Activated B cell treated with CpG ODN at 0.5 μM for 24 hours (primary cell): Measurements from ENCODE around the gene RIOK2. TPM values are rescaled to one million over a fixed set of nuclear protein-coding genes. Genes with fewer than 3 reads are reported as not detected.
A peak's percentile ranks its signal among the peaks of the same experiment; 100 is the strongest.
"Not testable (repeated sequence)": the region's sequence is repeated elsewhere in the genome, so short reads cannot be mapped to it uniquely, and the experiment has no call there.

Source experiments
- ATAC-seq: fragments of 200-7000 bp; cut with Tn5 transposase; one replicate; pipeline ENCODE4 v1.10.0; 2021; ENCODE audit warnings: low read depth, mild to moderate bottlenecking, moderate library complexity
- CTCF ChIA-PET: fragments of 350-600 bp; sonication (Branson Sonifier 250); formaldehyde crosslinking; loops from one replicate; lab custom pipeline; 2021; ENCODE audit warnings: antibody characterized with exemption; lab: Charles Lee
- POLR2A ChIA-PET: fragments of 350-600 bp; sonication (Branson Sonifier 250); formaldehyde crosslinking; loops from one replicate; lab custom pipeline; 2021; ENCODE audit warnings: antibody characterized with exemption; lab: Charles Lee
- DNase-seq: peaks from one replicate; pipeline ENCODE4 v3.0.0; 2022
- H3K27ac Mint-ChIP-seq: one replicate; pipeline ENCODE4 v1.8.0; 2020; ENCODE audit warnings: mixed read lengths
- H3K27me3 Mint-ChIP-seq: one replicate; pipeline ENCODE4 v1.8.0; 2021; ENCODE audit warnings: mixed read lengths
- H3K36me3 Mint-ChIP-seq: one replicate; pipeline ENCODE4 v1.8.0; 2021; ENCODE audit warnings: low read depth, mixed read lengths
- H3K4me1 Mint-ChIP-seq: one replicate; pipeline ENCODE4 v1.8.0; 2021; ENCODE audit warnings: mixed read lengths
- H3K4me3 Mint-ChIP-seq: one replicate; pipeline ENCODE4 v1.8.0; 2020; ENCODE audit warnings: mild to moderate bottlenecking, mixed read lengths
- H3K9me3 Mint-ChIP-seq: one replicate; pipeline ENCODE4 v1.8.0; 2020; ENCODE audit warnings: mixed read lengths
- CTCF ChIP-seq: fragments of 200-600 bp; IDR thresholded peaks from one replicate; pipeline ENCODE4 v1.8.0; 2022; ENCODE audit warnings: antibody characterized with exemption, mild to moderate bottlenecking
- intact Hi-C: fragments of 100-400 bp; cut with micrococcal nuclease; formaldehyde crosslinking; loops from one replicate; pipeline ENCODE4 v1.15.1; 2024
- total RNA-seq: library from RNA; stranded (reverse); gene quantifications from 2 replicates; pipeline ENCODE4 v1.2.3, GENCODE V29; 2022

Gene RIOK2
- total RNA-seq, 1 donor from 2014 or later, result 38.3 TPM

GRCh38 chr5:97183930-97184213, 825 bp upstream of the RIOK2 start:
- intact Hi-C loops, result loop anchor here (1.0 to 5.0 kb wide), 13 partner anchors 17 to 1843 kb away; partner anchors contain the start of genes ARSK, CAST, CHD1 and ELL2
- CTCF ChIA-PET, result no interaction called here
- no peak for TF ChIP-seq CTCF

GRCh38 chr5:97182571-97183099, 412 bp downstream of the RIOK2 start:
- no peak for TF ChIP-seq CTCF
- Mint-ChIP-seq H3K27ac (peak overlapping the region; percentile 99), H3K9me3 (no peaks in the 10 kb centered on the region), H3K4me3 (peak overlapping the region; percentile 96), H3K27me3 (no peaks in the 10 kb centered on the region), H3K4me1 (peaks cover 34% of the 10 kb centered on the region), H3K36me3 (peaks cover 39% of the 10 kb centered on the region)
- ChIA-PET POLR2A (interaction anchor here (0.6 to 1.4 kb wide), 4 partner anchors 15 to 1360 kb away, joined by 3 to 8 read pairs (median 4); partner anchors contain the start of gene GLRX), CTCF (no interaction called here)
- ATAC-seq (no peak), DNase-seq (no peak)
- intact Hi-C loops, result loop anchor here (1.0 to 5.0 kb wide), 14 partner anchors 9 to 1845 kb away; partner anchors contain the start of genes ARSK, CAST, CHD1 and ELL2

More at GRCh38 chr5:97183930-97184213, 825 bp upstream of the RIOK2 start:
- no peak for DNase-seq
- H3K4me3 Mint-ChIP-seq, result peak overlapping the region; percentile 96
- peaks cover 28% of the 10 kb centered on the region for H3K36me3 Mint-ChIP-seq
- POLR2A ChIA-PET, result interaction anchor here (0.5 to 1.1 kb wide), 10 partner anchors 47 to 1745 kb away, joined by 3 to 7 read pairs (median 4); partner anchors contain the start of genes CAST, CHD1, ERAP1 and ERAP2
- no peaks in the 10 kb centered on the region for H3K9me3 Mint-ChIP-seq
- H3K4me1 Mint-ChIP-seq, result peaks cover 34% of the 10 kb centered on the region
- no peaks in the 10 kb centered on the region for H3K27me3 Mint-ChIP-seq
- no peak for ATAC-seq
- H3K27ac Mint-ChIP-seq, result peak overlapping the region; percentile 99

- ATAC-seq, result no peak
- peak overlapping the region; percentile 96 for H3K4me3 Mint-ChIP-seq
- no peak for DNase-seq
- no peak for TF ChIP-seq CTCF
- peaks cover 34% of the 10 kb centered on the region for H3K4me1 Mint-ChIP-seq
- H3K27ac Mint-ChIP-seq, result peak overlapping the region; percentile 99
- POLR2A ChIA-PET, result interaction anchor here (0.6 to 1.4 kb wide), 3 partner anchors 14 to 1360 kb away, joined by 3 to 8 read pairs (median 6); partner anchors contain the start of gene GLRX
- H3K27me3 Mint-ChIP-seq, result no peaks in the 10 kb centered on the region
- peaks cover 45% of the 10 kb centered on the region for H3K36me3 Mint-ChIP-seq
- H3K9me3 Mint-ChIP-seq, result no peaks in the 10 kb centered on the region
- intact Hi-C loops, result loop anchor here (1.0 to 5.0 kb wide), 4 partner anchors 9 to 1845 kb away; partner anchors contain the start of gene GLRX
- CTCF ChIA-PET, result no interaction called here
Observed at GRCh38 chr5:97181856-97182545, 1.0 kb downstream of the RIOK2 start.

GRCh38 chr5:97179457-97179856, 3.6 kb downstream of the RIOK2 start:
- H3K4me3 Mint-ChIP-seq, intact Hi-C loops, H3K27ac Mint-ChIP-seq, H3K9me3 Mint-ChIP-seq, POLR2A ChIA-PET, ATAC-seq, CTCF ChIA-PET, H3K27me3 Mint-ChIP-seq, DNase-seq: not testable (repeated sequence)
- Mint-ChIP-seq H3K4me1 (peaks cover 33% of the 10 kb centered on the region), H3K36me3 (peaks cover 64% of the 10 kb centered on the region)

- Mint-ChIP-seq H3K27me3 (no peaks in the 10 kb centered on the region), H3K27ac (no peak overlapping the region), H3K9me3 (no peaks in the 10 kb centered on the region), H3K4me3 (no peak overlapping the region), H3K4me1 (peaks cover 7% of the 10 kb centered on the region), H3K36me3 (peaks cover 76% of the 10 kb centered on the region)
- TF ChIP-seq CTCF, result no peak
- ChIA-PET POLR2A (no interaction called here), CTCF (no interaction called here)
- ATAC-seq (no peak), DNase-seq (no peak)
- intact Hi-C loops, result no loop called here
Observed at GRCh38 chr5:97172227-97172626, 10.8 kb downstream of the RIOK2 start.
